Breast epithelium (tissue), 3 donors: ENCODE measurements around the gene GNAL.

Experiments
- POLR2A ChIP-seq: fragments of 450-650 bp; IDR thresholded peaks from one replicate; pipeline ENCODE4 v1.6.1; 2016; ENCODE audit warnings: antibody characterized with exemption, mild to moderate bottlenecking, moderate library complexity
- POLR2AphosphoS5 ChIP-seq, 3 donors: sonication (generic); formaldehyde crosslinking; IDR thresholded peaks; one replicate each; pipeline ENCODE4 v1.6.1; 2017; ENCODE audit warnings: antibody characterized with exemption in 3 of 3
- TF ChIP-seq, protein P1 (sequence below), 3 donors: fragments of 450-650 bp; IDR thresholded peaks; one replicate each; pipeline ENCODE4 v1.5.1; 2016 to 2017; ENCODE audit warnings: antibody characterized with exemption in 3 of 3, mild to moderate bottlenecking in 3 of 3, moderate library complexity in 3 of 3

DNA sequence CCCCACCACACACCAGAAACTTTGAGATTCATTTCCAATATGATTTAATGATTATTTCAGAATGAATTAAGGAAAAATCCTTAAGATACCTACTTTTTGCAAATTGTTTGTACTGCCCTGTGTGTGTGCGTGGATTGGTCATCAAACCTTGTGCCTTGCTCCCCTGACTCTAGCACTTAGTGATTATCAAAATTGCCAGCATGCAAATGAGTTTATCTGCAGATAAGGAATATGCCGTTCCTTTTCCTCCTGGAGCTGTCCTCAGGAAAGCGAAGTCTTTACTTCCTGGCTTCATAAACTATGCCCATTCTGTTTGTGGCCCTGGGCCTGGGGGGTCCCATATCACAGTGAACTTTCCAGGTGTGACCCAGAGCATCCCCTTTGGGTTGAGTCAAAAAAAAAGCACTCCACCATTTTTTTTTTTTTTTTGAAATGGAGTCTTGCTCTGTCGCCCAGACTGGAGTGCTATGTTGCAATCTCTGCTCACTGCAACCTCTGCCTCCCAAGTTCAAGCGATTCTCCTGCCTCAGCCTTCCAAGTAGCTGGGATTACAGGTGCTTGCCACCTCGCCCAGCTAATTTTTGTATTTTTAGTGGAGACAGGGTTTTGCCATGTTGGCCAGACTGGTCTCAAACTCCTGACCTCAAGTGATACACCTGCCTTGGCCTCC lies 173.5 kb downstream of the GNAL start:
- TF ChIP-seq, protein P1, sequence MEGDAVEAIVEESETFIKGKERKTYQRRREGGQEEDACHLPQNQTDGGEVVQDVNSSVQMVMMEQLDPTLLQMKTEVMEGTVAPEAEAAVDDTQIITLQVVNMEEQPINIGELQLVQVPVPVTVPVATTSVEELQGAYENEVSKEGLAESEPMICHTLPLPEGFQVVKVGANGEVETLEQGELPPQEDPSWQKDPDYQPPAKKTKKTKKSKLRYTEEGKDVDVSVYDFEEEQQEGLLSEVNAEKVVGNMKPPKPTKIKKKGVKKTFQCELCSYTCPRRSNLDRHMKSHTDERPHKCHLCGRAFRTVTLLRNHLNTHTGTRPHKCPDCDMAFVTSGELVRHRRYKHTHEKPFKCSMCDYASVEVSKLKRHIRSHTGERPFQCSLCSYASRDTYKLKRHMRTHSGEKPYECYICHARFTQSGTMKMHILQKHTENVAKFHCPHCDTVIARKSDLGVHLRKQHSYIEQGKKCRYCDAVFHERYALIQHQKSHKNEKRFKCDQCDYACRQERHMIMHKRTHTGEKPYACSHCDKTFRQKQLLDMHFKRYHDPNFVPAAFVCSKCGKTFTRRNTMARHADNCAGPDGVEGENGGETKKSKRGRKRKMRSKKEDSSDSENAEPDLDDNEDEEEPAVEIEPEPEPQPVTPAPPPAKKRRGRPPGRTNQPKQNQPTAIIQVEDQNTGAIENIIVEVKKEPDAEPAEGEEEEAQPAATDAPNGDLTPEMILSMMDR (IDR thresholded peaks at IDR 0.05), result no peak
- TF ChIP-seq POLR2A (no peak), POLR2AphosphoS5 (IDR thresholded peaks at IDR 0.05) (no peak)
